AG04449 (cell line): ENCODE measurements around the gene PCED1B.
A peak's percentile ranks its signal among the peaks of the same experiment; 100 is the strongest.

Experiments
- CTCF ChIA-PET: fragments of 350-600 bp; formaldehyde crosslinking; extraction: SDS; loops from one replicate; lab custom pipeline; 2021; ENCODE audit warnings: antibody characterized with exemption; lab: Yijun Ruan, JAX
- POLR2A ChIA-PET: fragments of 400-600, 350-600 bp; formaldehyde crosslinking; extraction: SDS; loops from one replicate; lab custom pipeline; 2020; ENCODE audit warnings: antibody characterized with exemption, inconsistent platforms; lab: Yijun Ruan, JAX
- DNase-seq: peaks from one replicate; pipeline ENCODE4 v3.0.0-alpha.2; 2010; ENCODE audit warnings: low read depth, low spot score
- H3K4me3 ChIP-seq: 2 replicates; pipeline ENCODE4 v1.5.1; 2011; ENCODE audit warnings: low read depth, mild to moderate bottlenecking, control low read depth, low read length
- TF ChIP-seq, protein P1 (sequence below): IDR thresholded peaks from one replicate; pipeline ENCODE4 v1.5.1; 2011; ENCODE audit warnings: mild to moderate bottlenecking, moderate library complexity, low read length, control low read depth, inconsistent platforms; ENCODE audit not compliant: insufficient read depth; ENCODE audit errors: missing control alignments

Gene PCED1B

GRCh38 chr12:47141459-47141858, 62.0 kb downstream of the PCED1B start:
- TF ChIP-seq, protein P1, sequence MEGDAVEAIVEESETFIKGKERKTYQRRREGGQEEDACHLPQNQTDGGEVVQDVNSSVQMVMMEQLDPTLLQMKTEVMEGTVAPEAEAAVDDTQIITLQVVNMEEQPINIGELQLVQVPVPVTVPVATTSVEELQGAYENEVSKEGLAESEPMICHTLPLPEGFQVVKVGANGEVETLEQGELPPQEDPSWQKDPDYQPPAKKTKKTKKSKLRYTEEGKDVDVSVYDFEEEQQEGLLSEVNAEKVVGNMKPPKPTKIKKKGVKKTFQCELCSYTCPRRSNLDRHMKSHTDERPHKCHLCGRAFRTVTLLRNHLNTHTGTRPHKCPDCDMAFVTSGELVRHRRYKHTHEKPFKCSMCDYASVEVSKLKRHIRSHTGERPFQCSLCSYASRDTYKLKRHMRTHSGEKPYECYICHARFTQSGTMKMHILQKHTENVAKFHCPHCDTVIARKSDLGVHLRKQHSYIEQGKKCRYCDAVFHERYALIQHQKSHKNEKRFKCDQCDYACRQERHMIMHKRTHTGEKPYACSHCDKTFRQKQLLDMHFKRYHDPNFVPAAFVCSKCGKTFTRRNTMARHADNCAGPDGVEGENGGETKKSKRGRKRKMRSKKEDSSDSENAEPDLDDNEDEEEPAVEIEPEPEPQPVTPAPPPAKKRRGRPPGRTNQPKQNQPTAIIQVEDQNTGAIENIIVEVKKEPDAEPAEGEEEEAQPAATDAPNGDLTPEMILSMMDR, result no peak
- ChIA-PET POLR2A (no interaction called here), CTCF (no interaction called here)
- no peak overlapping the region for H3K4me3 ChIP-seq
- DNase-seq, result no peak

DNA sequence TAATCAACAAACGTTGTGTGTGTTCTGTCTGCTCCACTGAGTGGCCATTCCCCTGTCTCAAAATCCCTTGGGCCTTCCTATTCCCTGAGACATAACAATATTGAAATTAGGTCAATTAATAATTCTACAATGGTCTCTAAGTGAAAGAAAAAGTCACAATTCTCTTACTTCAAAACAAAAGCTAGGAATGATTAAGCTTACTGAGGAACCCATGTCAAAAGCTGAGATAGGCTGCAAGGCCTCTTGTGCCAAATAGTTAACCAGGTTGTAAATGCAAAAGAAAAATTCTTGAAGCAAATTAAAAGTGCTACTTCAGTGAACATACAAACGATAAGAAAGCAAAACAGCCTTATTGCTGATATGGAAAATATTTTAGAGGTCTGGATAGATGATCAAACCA, 65.3 kb downstream of the PCED1B start:
- H3K4me3 ChIP-seq, result no peak overlapping the region
- TF ChIP-seq, protein P1, result no peak
- POLR2A ChIA-PET, result no interaction called here
- CTCF ChIA-PET, result no interaction called here
- DNase-seq, result no peak

GRCh38 chr12:47145188-47145587, 65.8 kb downstream of the PCED1B start:
- CTCF ChIA-PET, result no interaction called here
- POLR2A ChIA-PET, result no interaction called here
- TF ChIP-seq, protein P1, result no peak
- H3K4me3 ChIP-seq, result no peak overlapping the region
- no peak for DNase-seq

DNA sequence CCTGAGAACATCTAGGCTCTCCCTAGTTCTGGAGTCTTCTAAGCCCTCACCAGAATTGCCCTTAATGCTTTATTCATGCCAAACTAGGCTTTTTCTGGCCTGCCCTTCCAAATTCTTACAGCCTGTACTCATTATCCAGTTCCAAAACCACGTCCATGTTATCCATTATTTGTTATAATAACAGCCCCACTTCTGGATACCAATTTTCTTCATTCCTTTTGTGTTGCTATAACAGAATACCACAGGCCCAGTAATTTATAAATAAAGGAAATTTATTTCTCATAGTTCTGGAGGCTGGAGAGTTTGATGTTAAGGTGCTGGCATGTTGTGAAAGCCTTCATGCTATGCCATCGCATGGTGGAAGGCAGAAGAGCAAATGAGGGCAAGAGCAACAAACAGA, 68.3 kb downstream of the PCED1B start:
- CTCF ChIA-PET, result no interaction called here
- POLR2A ChIA-PET, result no interaction called here
- TF ChIP-seq, protein P1, result no peak
- no peak overlapping the region for H3K4me3 ChIP-seq
- peak; percentile 44 for DNase-seq

DNA sequence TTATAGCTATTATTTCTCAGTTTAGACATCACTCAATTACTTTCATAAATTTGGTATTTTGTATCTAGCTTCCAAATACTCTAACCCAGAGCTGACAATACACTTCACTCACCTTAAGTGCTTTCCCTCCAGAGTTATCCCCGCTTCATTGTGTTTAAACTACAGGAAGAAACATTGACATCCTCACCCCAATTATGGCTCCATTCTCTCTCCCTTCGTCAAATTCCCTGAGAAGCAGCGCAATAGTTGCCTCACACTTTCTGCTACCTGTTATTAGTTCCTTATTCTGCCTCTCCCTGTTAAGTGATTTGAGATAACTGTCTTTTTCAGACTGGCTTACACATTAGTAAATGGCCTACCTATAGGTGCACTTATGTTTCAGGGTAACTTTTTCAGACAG, 69.7 kb downstream of the PCED1B start:
- TF ChIP-seq, protein P1, result no peak
- CTCF ChIA-PET, result interaction anchor here (1.4 kb wide), 1 partner anchor 16 kb away, joined by 4 read pairs; no protein-coding TSS in a partner anchor
- H3K4me3 ChIP-seq, result no peak overlapping the region
- POLR2A ChIA-PET, result no interaction called here
- DNase-seq, result no peak

DNA sequence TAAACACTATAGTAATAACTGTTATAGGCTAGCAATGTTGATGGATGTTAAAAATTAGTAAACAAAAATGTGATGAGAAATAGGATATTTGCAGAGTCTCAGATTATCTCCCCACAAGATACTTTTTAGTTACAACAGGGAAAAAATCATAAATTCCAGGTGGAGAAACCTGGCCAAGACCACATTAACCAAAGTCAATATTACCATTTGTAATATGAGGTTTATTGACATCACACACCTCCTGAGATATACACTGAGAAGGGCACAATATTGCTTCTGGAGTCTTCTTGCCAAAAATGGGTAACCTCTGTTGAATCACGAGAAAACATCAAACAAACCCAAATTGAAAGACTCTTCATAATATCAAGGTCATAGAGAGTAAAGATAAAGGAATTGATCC, 72.7 kb downstream of the PCED1B start:
- CTCF ChIA-PET, result no interaction called here
- TF ChIP-seq, protein P1, result no peak
- no peak for DNase-seq
- no peak overlapping the region for H3K4me3 ChIP-seq
- POLR2A ChIA-PET, result no interaction called here
